HG02870 (cell line): ENCODE data around the gene NOL3.

Experiments used
- ATAC-seq: cut with Tn5 transposase; IDR thresholded peaks from one replicate; pipeline ENCODE4 v1.9.1; 2021; ENCODE audit warnings: mild to moderate bottlenecking, moderate library complexity; ENCODE audit not compliant: unreplicated experiment

Gene NOL3

GRCh38 chr16:67154578-67155294 is 15.6 kb upstream of the NOL3 start:
- no peak for ATAC-seq

- ATAC-seq = no peak
Measured at GRCh38 chr16:67155295-67156142, 14.8 kb upstream of the NOL3 start.

GRCh38 chr16:67156143-67156844 is 14.0 kb upstream of the NOL3 start:
- ATAC-seq = no peak

- ATAC-seq = no peak
Measured at GRCh38 chr16:67157106-67157748, 13.1 kb upstream of the NOL3 start.

- ATAC-seq = no peak
Measured at GRCh38 chr16:67157892-67158635, 12.3 kb upstream of the NOL3 start.

GRCh38 chr16:67158637-67159600 is 11.4 kb upstream of the NOL3 start:
- peak; percentile 44 for ATAC-seq

GRCh38 chr16:67161595-67162058 is 8.7 kb upstream of the NOL3 start:
- ATAC-seq = no peak

- ATAC-seq = no peak
Measured at GRCh38 chr16:67162506-67163163, 7.7 kb upstream of the NOL3 start.

- no peak for ATAC-seq
Measured at GRCh38 chr16:67163164-67163998, 7.0 kb upstream of the NOL3 start.

- ATAC-seq = no peak
Measured at GRCh38 chr16:67163999-67164558, 6.3 kb upstream of the NOL3 start.

- no peak for ATAC-seq
Measured at GRCh38 chr16:67164599-67165061, 5.7 kb upstream of the NOL3 start, which contains the start of gene HSF4. Gene HSF4 (plus strand): TSS chr16:67164745. CDS start chr16:67164812, 67 bp downstream.

GRCh38 chr16:67165121-67166078 is 4.9 kb upstream of the NOL3 start:
- ATAC-seq = no peak

- ATAC-seq = no peak
Measured at GRCh38 chr16:67166110-67166547, 4.2 kb upstream of the NOL3 start.

- no peak for ATAC-seq
Measured at GRCh38 chr16:67166598-67167168, 3.7 kb upstream of the NOL3 start.

GRCh38 chr16:67167588-67167987 is 2.8 kb upstream of the NOL3 start:
- ATAC-seq = no peak

GRCh38 chr16:67169011-67169451 is 1.3 kb upstream of the NOL3 start:
- ATAC-seq = no peak
